Measurements from ENCODE around the gene VAV2. TPM values are rescaled to one million over a fixed set of nuclear protein-coding genes. Genes with fewer than 3 reads are reported as not detected.

The VAV2 gene
- total and polyA plus RNA-seq, 4 donors, result 4.9 to 26.4 (median 17.0) TPM

DNA sequence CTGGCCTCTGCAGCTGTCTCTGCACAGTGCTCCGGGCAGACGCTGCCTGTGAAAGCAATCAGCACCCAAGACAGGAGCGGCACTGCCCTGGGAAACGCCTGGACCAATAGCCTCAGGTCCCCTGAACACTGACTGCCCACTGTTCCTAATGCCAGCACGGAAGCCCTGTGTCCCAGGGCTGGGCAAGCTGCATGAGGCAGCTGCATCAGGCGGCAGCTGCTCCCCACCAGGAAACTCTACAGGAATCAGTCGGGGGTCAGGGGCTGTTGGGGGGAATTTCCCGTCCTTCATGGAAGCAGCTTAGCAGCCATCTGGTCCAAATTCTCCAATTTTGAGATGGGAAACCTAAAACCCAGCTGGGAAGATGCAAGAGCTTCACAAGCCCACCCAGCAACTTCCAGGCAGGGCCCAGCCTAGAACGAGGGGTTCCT lies 118.6 kb downstream of the VAV2 start:
- TF ChIP-seq, protein P1, sequence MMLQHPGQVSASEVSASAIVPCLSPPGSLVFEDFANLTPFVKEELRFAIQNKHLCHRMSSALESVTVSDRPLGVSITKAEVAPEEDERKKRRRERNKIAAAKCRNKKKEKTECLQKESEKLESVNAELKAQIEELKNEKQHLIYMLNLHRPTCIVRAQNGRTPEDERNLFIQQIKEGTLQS (IDR thresholded peaks at IDR 0.05), result no peak
- TF ChIP-seq REST (IDR thresholded peaks at IDR 0.05) (no peak), FOXA1 (IDR thresholded peaks at IDR 0.05) (no peak), GABPA (IDR thresholded peaks at IDR 0.05 in 1 of 2, conservative IDR thresholded peaks at IDR 0.05 in 1 of 2) (no peak), FOXA2 (IDR thresholded peaks at IDR 0.05) (no peak), NR2F2 (IDR thresholded peaks at IDR 0.05) (no peak)
- TF ChIP-seq, protein P2, sequence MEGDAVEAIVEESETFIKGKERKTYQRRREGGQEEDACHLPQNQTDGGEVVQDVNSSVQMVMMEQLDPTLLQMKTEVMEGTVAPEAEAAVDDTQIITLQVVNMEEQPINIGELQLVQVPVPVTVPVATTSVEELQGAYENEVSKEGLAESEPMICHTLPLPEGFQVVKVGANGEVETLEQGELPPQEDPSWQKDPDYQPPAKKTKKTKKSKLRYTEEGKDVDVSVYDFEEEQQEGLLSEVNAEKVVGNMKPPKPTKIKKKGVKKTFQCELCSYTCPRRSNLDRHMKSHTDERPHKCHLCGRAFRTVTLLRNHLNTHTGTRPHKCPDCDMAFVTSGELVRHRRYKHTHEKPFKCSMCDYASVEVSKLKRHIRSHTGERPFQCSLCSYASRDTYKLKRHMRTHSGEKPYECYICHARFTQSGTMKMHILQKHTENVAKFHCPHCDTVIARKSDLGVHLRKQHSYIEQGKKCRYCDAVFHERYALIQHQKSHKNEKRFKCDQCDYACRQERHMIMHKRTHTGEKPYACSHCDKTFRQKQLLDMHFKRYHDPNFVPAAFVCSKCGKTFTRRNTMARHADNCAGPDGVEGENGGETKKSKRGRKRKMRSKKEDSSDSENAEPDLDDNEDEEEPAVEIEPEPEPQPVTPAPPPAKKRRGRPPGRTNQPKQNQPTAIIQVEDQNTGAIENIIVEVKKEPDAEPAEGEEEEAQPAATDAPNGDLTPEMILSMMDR (IDR thresholded peaks at IDR 0.05; ENCODE audit: low read depth, low read length, missing input control), result no peak
- H3K4me3 ChIP-seq (ENCODE audit: low read depth in 1 of 3, low read length in 3 of 3), result no peak overlapping the region
- H3K4me1 ChIP-seq (ENCODE audit: control insufficient read depth in 4 of 4, insufficient read depth in 4 of 4, low read length in 3 of 4), result peaks cover 8 to 50% (median 34%) of the 10 kb centered on the region in 4 donors
- no peaks in the 10 kb centered on the region for H3K9me3 ChIP-seq (ENCODE audit: control insufficient read depth in 4 of 4, low read length in 3 of 4)
- no peaks in the 10 kb centered on the region for H3K27me3 ChIP-seq (ENCODE audit: control insufficient read depth in 4 of 4, insufficient read depth in 4 of 4, low read length in 3 of 4)
- peaks cover 0 to 2% (median 0%) of the 10 kb centered on the region in 4 donors for H3K36me3 ChIP-seq (ENCODE audit: control insufficient read depth in 4 of 4, insufficient read depth in 3 of 4, low read depth in 1 of 4, low read length in 3 of 4)
- 85% methylated on average over 9 of the region's 9 CpGs for WGBS
- H3K9ac ChIP-seq (ENCODE audit: low read depth in 1 of 2, low read length in 2 of 2), result no peak overlapping the region
- DNase-seq (ENCODE audit: low spot score), result no peak
- no peak overlapping the region for H3K27ac ChIP-seq (ENCODE audit: low read depth in 1 of 2, low read length in 2 of 2)

DNA sequence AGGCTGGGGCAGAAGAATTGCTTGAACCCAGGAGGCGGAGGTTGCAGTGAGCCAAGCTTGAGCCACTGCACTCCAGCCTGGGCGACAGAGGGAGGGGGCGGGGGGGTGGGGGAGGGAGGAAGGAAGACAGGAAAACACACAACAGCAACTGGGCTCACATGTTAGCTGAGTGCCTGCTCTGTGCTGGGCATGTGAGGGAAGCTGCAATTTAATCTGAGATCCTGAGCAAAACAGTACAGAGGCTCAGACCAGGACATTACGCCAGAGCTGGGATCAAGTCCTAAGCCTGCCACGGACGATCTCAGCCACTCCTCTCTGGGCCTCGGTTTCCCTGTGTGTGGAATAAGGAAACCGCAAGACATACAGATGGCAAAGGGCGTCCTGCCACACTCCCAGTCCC lies 119.1 kb downstream of the VAV2 start:
- Histone ChIP-seq H3K4me1 (ENCODE audit: control insufficient read depth in 4 of 4, insufficient read depth in 4 of 4, low read length in 3 of 4) (peaks cover 8 to 45% (median 30%) of the 10 kb centered on the region in 4 donors), H3K27ac (ENCODE audit: low read depth in 1 of 2, low read length in 2 of 2) (no peak overlapping the region), H3K9ac (ENCODE audit: low read depth in 1 of 2, low read length in 2 of 2) (no peak overlapping the region), H3K27me3 (ENCODE audit: control insufficient read depth in 4 of 4, insufficient read depth in 4 of 4, low read length in 3 of 4) (no peaks in the 10 kb centered on the region), H3K36me3 (ENCODE audit: control insufficient read depth in 4 of 4, insufficient read depth in 3 of 4, low read depth in 1 of 4, low read length in 3 of 4) (peaks cover 0 to 2% (median 0%) of the 10 kb centered on the region in 4 donors), H3K4me3 (ENCODE audit: low read depth in 1 of 3, low read length in 3 of 3) (no peak overlapping the region), H3K9me3 (ENCODE audit: control insufficient read depth in 4 of 4, low read length in 3 of 4) (no peaks in the 10 kb centered on the region)
- no peak for TF ChIP-seq NR2F2 (IDR thresholded peaks at IDR 0.05)
- no peak for TF ChIP-seq RXRA (IDR thresholded peaks at IDR 0.05)
- TF ChIP-seq HNF4G (IDR thresholded peaks at IDR 0.05), result no peak
- TF ChIP-seq EGR1 (IDR thresholded peaks at IDR 0.05; ENCODE audit: low read depth in 2 of 2), result no peak
- TF ChIP-seq FOXA2 (IDR thresholded peaks at IDR 0.05), result no peak
- TF ChIP-seq REST (IDR thresholded peaks at IDR 0.05), result no peak
- TF ChIP-seq FOXA1 (IDR thresholded peaks at IDR 0.05), result no peak
- TF ChIP-seq MAX (IDR thresholded peaks at IDR 0.05), result no peak
- TF ChIP-seq, protein P3, sequence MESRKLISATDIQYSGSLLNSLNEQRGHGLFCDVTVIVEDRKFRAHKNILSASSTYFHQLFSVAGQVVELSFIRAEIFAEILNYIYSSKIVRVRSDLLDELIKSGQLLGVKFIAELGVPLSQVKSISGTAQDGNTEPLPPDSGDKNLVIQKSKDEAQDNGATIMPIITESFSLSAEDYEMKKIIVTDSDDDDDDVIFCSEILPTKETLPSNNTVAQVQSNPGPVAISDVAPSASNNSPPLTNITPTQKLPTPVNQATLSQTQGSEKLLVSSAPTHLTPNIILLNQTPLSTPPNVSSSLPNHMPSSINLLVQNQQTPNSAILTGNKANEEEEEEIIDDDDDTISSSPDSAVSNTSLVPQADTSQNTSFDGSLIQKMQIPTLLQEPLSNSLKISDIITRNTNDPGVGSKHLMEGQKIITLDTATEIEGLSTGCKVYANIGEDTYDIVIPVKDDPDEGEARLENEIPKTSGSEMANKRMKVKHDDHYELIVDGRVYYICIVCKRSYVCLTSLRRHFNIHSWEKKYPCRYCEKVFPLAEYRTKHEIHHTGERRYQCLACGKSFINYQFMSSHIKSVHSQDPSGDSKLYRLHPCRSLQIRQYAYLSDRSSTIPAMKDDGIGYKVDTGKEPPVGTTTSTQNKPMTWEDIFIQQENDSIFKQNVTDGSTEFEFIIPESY (IDR thresholded peaks at IDR 0.05), result no peak
- no peak for TF ChIP-seq TAF1 (conservative IDR thresholded peaks at IDR 0.05)
- no peak for TF ChIP-seq JUND (IDR thresholded peaks at IDR 0.05)
- TF ChIP-seq HNF4A (conservative IDR thresholded peaks at IDR 0.05), result no peak
- TF ChIP-seq SP1 (IDR thresholded peaks at IDR 0.05), result no peak
- TF ChIP-seq, protein P1 (IDR thresholded peaks at IDR 0.05), result no peak
- no peak for DNase-seq (ENCODE audit: low spot score)
- WGBS, result 80% methylated on average over 9 of the region's 9 CpGs
